Activated CD8-positive, alpha-beta memory T cell treated with anti-CD3 and anti-CD28 coated beads for 48 hours (primary cell): Measurements from ENCODE around the gene CT45A5.
"Not testable (repeated sequence)": the region's sequence is repeated elsewhere in the genome, so short reads cannot be mapped to it uniquely, and the experiment has no call there.

Experiments
- DNase-seq, 3 experiments: peaks; one replicate each; pipeline ENCODE4 v3.0.0-alpha.2; 2020; ENCODE audit warnings: low read depth in 2 of 3, low spot score in 2 of 3

The CT45A5 gene, protein sequence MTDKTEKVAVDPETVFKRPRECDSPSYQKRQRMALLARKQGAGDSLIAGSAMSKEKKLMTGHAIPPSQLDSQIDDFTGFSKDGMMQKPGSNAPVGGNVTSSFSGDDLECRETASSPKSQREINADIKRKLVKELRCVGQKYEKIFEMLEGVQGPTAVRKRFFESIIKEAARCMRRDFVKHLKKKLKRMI

DNA sequence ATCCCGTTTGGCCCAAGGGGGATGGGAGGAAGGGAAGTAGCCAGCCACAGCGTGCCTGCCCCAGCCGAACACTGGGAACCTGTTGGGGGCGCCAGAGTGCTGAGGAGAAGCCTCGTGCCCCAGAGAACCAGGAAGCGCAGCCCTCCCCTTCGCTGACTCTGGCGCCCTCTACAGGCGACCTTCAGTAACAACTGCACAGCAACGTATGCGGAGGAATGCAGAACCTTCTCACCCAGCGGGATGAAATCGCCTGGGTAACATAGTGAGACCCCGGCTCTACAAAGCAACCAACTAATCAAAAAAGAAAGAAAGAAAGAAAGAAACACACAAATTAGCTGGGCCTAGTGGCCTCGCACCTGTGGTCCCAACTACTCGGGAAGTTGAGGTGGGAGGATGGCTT, at the start of gene CT45A5:
TSS of gene CT45A5 (minus strand) at position 101 of the 400 bp plus-strand sequence. CDS start 3,774 bp downstream, outside the sequence.
- not testable (repeated sequence) for DNase-seq

DNA sequence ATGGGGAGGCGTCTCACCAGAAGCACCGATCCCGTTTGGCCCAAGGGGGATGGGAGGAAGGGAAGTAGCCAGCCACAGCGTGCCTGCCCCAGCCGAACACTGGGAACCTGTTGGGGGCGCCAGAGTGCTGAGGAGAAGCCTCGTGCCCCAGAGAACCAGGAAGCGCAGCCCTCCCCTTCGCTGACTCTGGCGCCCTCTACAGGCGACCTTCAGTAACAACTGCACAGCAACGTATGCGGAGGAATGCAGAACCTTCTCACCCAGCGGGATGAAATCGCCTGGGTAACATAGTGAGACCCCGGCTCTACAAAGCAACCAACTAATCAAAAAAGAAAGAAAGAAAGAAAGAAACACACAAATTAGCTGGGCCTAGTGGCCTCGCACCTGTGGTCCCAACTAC, 34.6 kb upstream of the CT45A5 start, which contains the start of gene CT45A2:
TSS of gene CT45A2 (minus strand) at position 101 of the 400 bp plus-strand sequence. CDS start 3,747 bp downstream, outside the sequence.
- not testable (repeated sequence) for DNase-seq

GRCh38 chrX:135802687-135803086, 17.4 kb upstream of the CT45A5 start, which contains the start of gene CT45A6:
Gene CT45A6, minus strand, starts transcription at chrX:135802787. Its CDS starts 3,794 bp downstream, at chrX:135798993.
- not testable (repeated sequence) for DNase-seq

- DNase-seq = not testable (repeated sequence)
These were observed 17.2 kb downstream of the CT45A5 start, which contains the start of gene CT45A3 for GRCh38 chrX:135768091-135768490. Gene CT45A3, minus strand, starts transcription at chrX:135768191. Its CDS starts 3,747 bp downstream, at chrX:135764444.

GRCh38 chrX:135744739-135745138, 40.6 kb downstream of the CT45A5 start:
- not testable (repeated sequence) for DNase-seq

DNA sequence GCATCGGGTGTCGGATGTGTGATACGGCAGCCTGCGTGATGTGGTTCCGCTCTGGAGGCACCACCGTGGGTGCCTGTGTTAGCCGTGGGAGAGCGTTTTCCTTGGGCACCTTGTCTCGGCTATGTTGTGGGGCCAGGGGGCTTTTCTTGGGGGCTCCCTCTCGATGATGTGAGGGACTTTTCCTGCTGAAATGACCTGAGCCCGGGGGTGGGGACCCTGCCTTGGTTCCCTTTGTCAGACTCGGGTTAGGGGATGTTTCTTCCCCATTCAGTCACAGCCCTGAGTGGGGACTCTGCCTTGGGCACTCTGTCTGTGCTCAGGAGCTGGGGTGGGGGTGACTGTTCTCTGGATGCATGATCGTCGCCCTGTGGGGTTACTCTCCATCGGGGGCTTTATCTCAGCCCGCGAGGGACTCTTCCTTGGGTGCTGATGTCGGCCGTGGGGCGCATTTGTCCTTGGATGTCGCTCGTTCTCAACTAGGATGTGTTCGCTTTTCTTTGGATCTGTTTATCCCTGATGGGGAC, 44.0 kb downstream of the CT45A5 start:
- no peak for DNase-seq

- DNase-seq = peak; percentile 2 to 34 (median 20)
These were observed 44.6 kb downstream of the CT45A5 start for GRCh38 chrX:135740681-135741149.

- DNase-seq = no peak
These were observed 47.8 kb downstream of the CT45A5 start for GRCh38 chrX:135737366-135738071.

DNA sequence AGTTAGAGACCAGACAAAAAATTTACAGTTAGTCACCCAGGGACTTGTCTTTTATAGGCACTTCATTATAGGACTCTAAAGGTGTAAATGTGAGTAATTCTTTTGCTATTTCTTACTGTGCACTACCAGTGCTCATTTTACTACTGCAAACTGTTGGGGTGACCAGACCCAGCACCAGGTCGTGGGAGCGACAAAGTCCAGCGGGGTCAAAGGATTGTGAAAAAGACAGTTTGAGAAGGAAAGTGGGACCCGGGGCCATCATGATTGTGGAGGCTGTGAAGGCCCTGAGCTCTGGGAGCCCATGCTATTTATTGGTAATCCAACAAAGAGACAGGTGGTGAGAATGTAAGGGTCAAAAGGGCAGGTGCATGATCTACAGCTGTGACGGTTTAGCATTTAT, 50.6 kb downstream of the CT45A5 start:
- not testable (repeated sequence) for DNase-seq
